Central memory CD8-positive, alpha-beta T cell (primary cell): ENCODE results near the gene NPTN.
"Not testable (repeated sequence)": the region's sequence is repeated elsewhere in the genome, so short reads cannot be mapped to it uniquely, and the experiment has no call there.

ENCODE experiments used
- ATAC-seq: fragments of 150-1000 bp; cut with Tn5 transposase; replicated peaks from 2 replicates; pipeline ENCODE4 v1.10.0; 2022; ENCODE audit warnings: mild to moderate bottlenecking, moderate FRiP score, moderate number of reproducible peaks; ENCODE audit not compliant: poor library complexity, severe bottlenecking; ENCODE audit errors: extremely low read depth
- DNase-seq, 2 donors: peaks; one replicate each; pipeline ENCODE4 v3.0.0; 2021; ENCODE audit warnings: low spot score in 2 of 2
- H3K27ac Mint-ChIP-seq: one replicate; pipeline ENCODE4 v1.8.0; 2022; ENCODE audit warnings: low read depth, mild to moderate bottlenecking, moderate library complexity, mixed read lengths
- H3K27me3 Mint-ChIP-seq: one replicate; pipeline ENCODE4 v1.8.0; 2022; ENCODE audit warnings: mixed read lengths
- H3K36me3 Mint-ChIP-seq: one replicate; pipeline ENCODE4 v1.8.0; 2022; ENCODE audit warnings: mild to moderate bottlenecking, moderate library complexity, mixed read lengths; ENCODE audit not compliant: insufficient read depth
- H3K4me1 Mint-ChIP-seq: one replicate; pipeline ENCODE4 v1.8.0; 2022; ENCODE audit warnings: mixed read lengths
- H3K4me3 Mint-ChIP-seq: one replicate; pipeline ENCODE4 v1.8.0; 2022; ENCODE audit warnings: mild to moderate bottlenecking, moderate library complexity, mixed read lengths
- H3K9me3 Mint-ChIP-seq: one replicate; pipeline ENCODE4 v1.8.0; 2022; ENCODE audit warnings: mixed read lengths

NPTN gene

GRCh38 chr15:73658645-73659044 lies 25.5 kb upstream of the NPTN start:
- Mint-ChIP-seq H3K9me3 (no peaks in the 10 kb centered on the region), H3K4me1 (no peaks in the 10 kb centered on the region), H3K36me3 (no peaks in the 10 kb centered on the region), H3K4me3 (no peak overlapping the region), H3K27ac (no peak overlapping the region), H3K27me3 (peaks cover 69% of the 10 kb centered on the region)
- DNase-seq (no peak), ATAC-seq (no peak)

- H3K27me3 Mint-ChIP-seq, result peaks cover 78% of the 10 kb centered on the region
- H3K9me3 Mint-ChIP-seq, result no peaks in the 10 kb centered on the region
- H3K27ac Mint-ChIP-seq, result no peak overlapping the region
- DNase-seq (no peak), ATAC-seq (no peak)
- no peaks in the 10 kb centered on the region for H3K36me3 Mint-ChIP-seq
- H3K4me3 Mint-ChIP-seq, result no peak overlapping the region
- no peaks in the 10 kb centered on the region for H3K4me1 Mint-ChIP-seq
Observed at GRCh38 chr15:73655724-73656123, 22.5 kb upstream of the NPTN start.

- no peaks in the 10 kb centered on the region for H3K4me1 Mint-ChIP-seq
- no peak overlapping the region for H3K27ac Mint-ChIP-seq
- H3K4me3 Mint-ChIP-seq, result no peak overlapping the region
- ATAC-seq, result no peak
- no peaks in the 10 kb centered on the region for H3K36me3 Mint-ChIP-seq
- H3K9me3 Mint-ChIP-seq, result no peaks in the 10 kb centered on the region
- peaks cover 78% of the 10 kb centered on the region for H3K27me3 Mint-ChIP-seq
- DNase-seq, result no peak
Observed at GRCh38 chr15:73654659-73655058, 21.5 kb upstream of the NPTN start.

GRCh38 chr15:73650416-73651126 lies 17.4 kb upstream of the NPTN start:
- DNase-seq (no peak), ATAC-seq (no peak)
- Mint-ChIP-seq H3K27me3 (peaks cover 89% of the 10 kb centered on the region), H3K36me3 (no peaks in the 10 kb centered on the region), H3K27ac (no peak overlapping the region), H3K4me3 (no peak overlapping the region), H3K9me3 (no peaks in the 10 kb centered on the region), H3K4me1 (no peaks in the 10 kb centered on the region)

GRCh38 chr15:73648014-73648295 lies 14.8 kb upstream of the NPTN start:
- Mint-ChIP-seq H3K9me3 (no peaks in the 10 kb centered on the region), H3K27me3 (peaks cover 66% of the 10 kb centered on the region)

GRCh38 chr15:73647259-73648013 lies 14.2 kb upstream of the NPTN start:
- H3K4me1 Mint-ChIP-seq, result no peaks in the 10 kb centered on the region
- H3K9me3 Mint-ChIP-seq, result no peaks in the 10 kb centered on the region
- ATAC-seq, result no peak
- H3K27me3 Mint-ChIP-seq, result peaks cover 62% of the 10 kb centered on the region
- H3K27ac Mint-ChIP-seq, result no peak overlapping the region
- no peak overlapping the region for H3K4me3 Mint-ChIP-seq
- H3K36me3 Mint-ChIP-seq, result no peaks in the 10 kb centered on the region
- DNase-seq, result no peak

More at GRCh38 chr15:73648014-73648295, 14.8 kb upstream of the NPTN start:
- DNase-seq, result no peak
- H3K4me1 Mint-ChIP-seq, result no peaks in the 10 kb centered on the region
- H3K36me3 Mint-ChIP-seq, result no peaks in the 10 kb centered on the region
- no peak overlapping the region for H3K4me3 Mint-ChIP-seq
- ATAC-seq, result no peak
- H3K27ac Mint-ChIP-seq, result no peak overlapping the region

GRCh38 chr15:73639464-73639863 lies 6.3 kb upstream of the NPTN start:
- H3K27ac Mint-ChIP-seq, H3K4me1 Mint-ChIP-seq, ATAC-seq, DNase-seq, H3K9me3 Mint-ChIP-seq, H3K36me3 Mint-ChIP-seq, H3K4me3 Mint-ChIP-seq: not testable (repeated sequence)
- H3K27me3 Mint-ChIP-seq, result peaks cover 57% of the 10 kb centered on the region

- DNase-seq (no peak), ATAC-seq (no peak)
- Mint-ChIP-seq H3K4me1 (peaks cover 15% of the 10 kb centered on the region), H3K4me3 (no peak overlapping the region), H3K36me3 (peaks cover 6% of the 10 kb centered on the region), H3K9me3 (peaks cover 5% of the 10 kb centered on the region), H3K27me3 (peaks cover 57% of the 10 kb centered on the region), H3K27ac (no peak overlapping the region)
Observed at GRCh38 chr15:73637527-73637926, 4.3 kb upstream of the NPTN start.

- DNase-seq, result no peak
- H3K4me1 Mint-ChIP-seq, result peaks cover 45% of the 10 kb centered on the region
- no peaks in the 10 kb centered on the region for H3K9me3 Mint-ChIP-seq
- ATAC-seq, result no peak
- H3K4me3 Mint-ChIP-seq, result peak overlapping the region; percentile 84
- H3K36me3 Mint-ChIP-seq, result peaks cover 10% of the 10 kb centered on the region
- H3K27ac Mint-ChIP-seq, result peak overlapping the region; percentile 52
- H3K27me3 Mint-ChIP-seq, result peaks cover 27% of the 10 kb centered on the region
Observed at GRCh38 chr15:73633991-73634495, 854 bp upstream of the NPTN start.

- Mint-ChIP-seq H3K36me3 (peaks cover 11% of the 10 kb centered on the region), H3K27me3 (peaks cover 13% of the 10 kb centered on the region), H3K4me3 (peak overlapping the region; percentile 84), H3K9me3 (no peaks in the 10 kb centered on the region), H3K27ac (peak overlapping the region; percentile 52), H3K4me1 (peaks cover 52% of the 10 kb centered on the region)
- DNase-seq, result no peak
- peak; percentile 5 for ATAC-seq
Observed at GRCh38 chr15:73632670-73633058, 525 bp downstream of the NPTN start.

GRCh38 chr15:73631915-73632669 lies 1.1 kb downstream of the NPTN start:
- H3K27ac Mint-ChIP-seq, result peak overlapping the region; percentile 52
- peak overlapping the region; percentile 84 for H3K4me3 Mint-ChIP-seq
- H3K36me3 Mint-ChIP-seq, result peaks cover 11% of the 10 kb centered on the region
- DNase-seq (no peak), ATAC-seq (no peak)
- peaks cover 52% of the 10 kb centered on the region for H3K4me1 Mint-ChIP-seq
- peaks cover 8% of the 10 kb centered on the region for H3K27me3 Mint-ChIP-seq
- H3K9me3 Mint-ChIP-seq, result no peaks in the 10 kb centered on the region

- no peak overlapping the region for H3K27ac Mint-ChIP-seq
- H3K4me1 Mint-ChIP-seq, result peaks cover 45% of the 10 kb centered on the region
- peaks cover 11% of the 10 kb centered on the region for H3K36me3 Mint-ChIP-seq
- H3K9me3 Mint-ChIP-seq, result no peaks in the 10 kb centered on the region
- H3K27me3 Mint-ChIP-seq, result no peaks in the 10 kb centered on the region
- peak overlapping the region; percentile 84 for H3K4me3 Mint-ChIP-seq
- ATAC-seq, result no peak
- DNase-seq, result no peak
Observed at GRCh38 chr15:73630921-73631362, 2.2 kb downstream of the NPTN start.
